ENCODE results near the gene RRAGC. TPM values are rescaled to one million over a fixed set of nuclear protein-coding genes. Genes with fewer than 3 reads are reported as not detected.

RRAGC gene
- total and polyA plus RNA-seq, 9 of the 15 experiments (the other 6 are each of a cell fraction or from before 2014, with no cell fraction given): 3.9 to 16.9 (median 10.9) TPM

GRCh38 chr1:38815903-38816627, 43.5 kb downstream of the RRAGC start (continued):
- TF ChIP-seq SNAPC5 (CRISPR knock-in tag; IDR thresholded peaks at IDR 0.05) (no peak), RAD21 (CRISPR knock-in tag; conservative IDR thresholded peaks at IDR 0.05 in 1 of 2, IDR thresholded peaks at IDR 0.05 in 1 of 2) (peak; percentile 64 to 87), MLLT1 (IDR thresholded peaks at IDR 0.05) (peak in 1 of 2 experiments; percentile 97; a peak in 2 of 4 replicates), CHD1 (IDR thresholded peaks at IDR 0.05; ENCODE audit: low read length) (peak; percentile 29), CCAR2 (IDR thresholded peaks at IDR 0.05; ENCODE audit: low read depth, low read length) (no peak), ZNF785 (CRISPR knock-in tag; IDR thresholded peaks at IDR 0.05) (no peak), ZNF398 (CRISPR knock-in tag; IDR thresholded peaks at IDR 0.05) (no peak), ZNF507 (tag; conservative IDR thresholded peaks at IDR 0.05) (no peak), POLR2G (IDR thresholded peaks at IDR 0.05; ENCODE audit: low read depth, low read length) (peak; percentile 69), GATAD2B (IDR thresholded peaks at IDR 0.05; ENCODE audit: borderline replicate concordance) (peak; percentile 91), CEBPG (CRISPR knock-in tag; IDR thresholded peaks at IDR 0.05) (no peak; the same call in 1 of the 2 replicates), CEBPG (tag; conservative IDR thresholded peaks at IDR 0.05 in 1 of 2, IDR thresholded peaks at IDR 0.05 in 1 of 2) (no peak), FOXO4 (CRISPR knock-in tag; IDR thresholded peaks at IDR 0.05) (no peak), ZNF639 (CRISPR knock-in tag; conservative IDR thresholded peaks at IDR 0.05 in 1 of 2, IDR thresholded peaks at IDR 0.05 in 1 of 2) (no peak), SMC3 (conservative IDR thresholded peaks at IDR 0.05; ENCODE audit: insufficient read depth, low read depth, low read length) (peak; percentile 57; the same call in 1 of the 2 replicates), MIER1 (IDR thresholded peaks at IDR 0.05; ENCODE audit: low read depth) (no peak)
